ENCODE data around the gene FOXP2.
"Not testable (repeated sequence)": the region's sequence is repeated elsewhere in the genome, so short reads cannot be mapped to it uniquely, and the experiment has no call there.

The FOXP2 gene

DNA sequence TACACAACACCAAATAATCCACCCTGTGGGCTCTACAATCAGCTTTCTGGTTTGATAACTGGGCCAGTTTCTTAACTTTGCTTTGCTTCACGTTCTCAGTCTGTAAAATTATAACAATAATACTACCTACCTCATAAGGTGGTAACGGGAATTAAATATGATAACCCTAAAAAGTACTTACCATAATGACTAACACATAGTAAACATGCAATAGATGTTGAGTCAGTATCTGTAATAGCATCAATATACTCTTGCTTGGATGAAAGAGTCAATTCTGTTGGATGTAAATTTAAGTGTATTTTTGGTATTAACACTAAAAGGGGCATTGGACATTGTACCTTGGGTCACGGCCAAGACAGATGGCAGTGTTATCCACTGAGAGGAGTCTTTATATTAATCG lies 160.5 kb downstream of the FOXP2 start:
- in situ Hi-C loops (cut with MboI; ENCODE audit: low sequenced_read_pairs): no loop called here

DNA sequence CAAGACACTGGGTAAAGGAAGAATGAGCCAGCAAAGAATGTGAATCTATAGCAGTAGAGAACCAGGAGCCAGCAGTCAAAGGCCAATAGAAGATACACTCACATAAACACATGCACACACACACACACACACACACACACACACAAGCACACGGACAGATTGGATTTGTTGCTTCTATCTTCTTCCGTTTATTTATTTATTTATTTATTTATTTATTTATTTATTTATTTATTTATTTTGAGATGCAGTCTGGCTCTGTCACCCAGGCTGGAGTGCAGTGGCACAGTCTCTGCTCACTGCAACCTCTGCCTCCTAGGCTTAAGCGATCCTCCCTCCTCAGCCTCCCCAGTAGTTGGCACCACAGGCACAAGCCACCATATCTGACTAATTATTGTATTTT lies 166.3 kb downstream of the FOXP2 start:
- in situ Hi-C loops (cut with MboI; ENCODE audit: low sequenced_read_pairs): not testable (repeated sequence)

- in situ Hi-C loops (cut with MboI; ENCODE audit: low sequenced_read_pairs): no loop called here
Measured at GRCh38 chr7:114588506-114588905, 173.9 kb downstream of the FOXP2 start.

DNA sequence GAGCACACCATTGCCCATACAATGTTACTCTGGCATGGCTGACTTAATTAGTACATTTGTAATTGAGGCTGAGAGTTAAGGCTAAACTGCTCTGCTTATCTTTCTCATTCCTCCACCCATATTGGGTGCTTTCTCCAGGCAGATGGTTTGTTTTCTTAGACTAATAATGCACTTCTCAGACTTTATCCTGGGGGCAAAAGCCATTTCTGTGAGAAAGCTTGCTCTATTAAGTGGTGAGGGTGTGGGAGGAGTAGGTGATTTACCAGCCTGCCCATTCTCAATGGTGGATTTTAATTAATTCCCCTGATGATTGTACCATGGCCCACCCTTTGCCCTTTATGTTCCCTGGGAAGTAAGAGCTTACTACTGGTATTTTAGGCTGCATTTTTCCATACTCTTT lies 174.8 kb downstream of the FOXP2 start:
- in situ Hi-C loops (cut with MboI; ENCODE audit: low sequenced_read_pairs): no loop called here

- in situ Hi-C loops (cut with MboI; ENCODE audit: low sequenced_read_pairs): no loop called here
Measured at GRCh38 chr7:114590298-114590697, 175.7 kb downstream of the FOXP2 start.

DNA sequence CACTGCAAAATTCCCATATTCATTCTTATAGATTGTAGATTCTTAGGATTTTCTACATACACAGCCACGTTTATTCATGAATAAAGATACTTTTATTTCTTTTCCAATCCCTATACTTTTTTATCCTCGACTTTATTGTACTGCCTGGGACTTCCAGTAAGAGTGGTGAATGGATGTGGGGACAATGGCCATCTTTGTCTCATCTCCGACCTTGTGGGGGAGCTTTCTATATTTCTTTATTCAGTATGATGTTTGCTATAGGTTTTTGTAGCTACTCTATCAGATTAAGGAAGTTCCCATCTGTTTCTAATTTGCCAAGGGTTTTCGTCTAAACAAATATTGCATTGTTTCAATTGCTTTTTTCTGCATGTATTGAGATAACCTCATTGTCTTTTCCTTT lies 184.3 kb downstream of the FOXP2 start:
- in situ Hi-C loops (cut with MboI; ENCODE audit: low sequenced_read_pairs): no loop called here

DNA sequence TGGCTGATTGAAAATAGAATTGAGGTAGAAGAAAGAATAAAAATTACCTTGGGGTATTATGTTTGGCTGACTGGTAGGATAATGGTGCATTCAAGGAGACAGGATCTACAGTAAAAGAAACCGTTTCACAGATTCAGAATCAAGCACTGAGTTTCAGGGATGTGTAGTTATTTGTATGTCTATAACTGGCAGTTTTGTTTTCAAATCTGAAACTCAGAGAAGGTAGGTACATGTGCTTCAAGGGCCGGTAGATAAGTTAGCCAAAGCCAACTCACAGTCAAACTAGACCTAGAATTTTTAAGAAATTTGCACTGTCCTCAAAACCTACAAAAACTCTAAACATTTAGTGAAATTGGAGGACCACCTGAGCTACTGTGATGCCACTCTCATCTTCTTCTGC lies 191.5 kb downstream of the FOXP2 start:
- in situ Hi-C loops (cut with MboI; ENCODE audit: low sequenced_read_pairs): no loop called here

GRCh38 chr7:114608822-114609221 lies 194.2 kb downstream of the FOXP2 start:
- in situ Hi-C loops (cut with MboI; ENCODE audit: low sequenced_read_pairs): not testable (repeated sequence)

DNA sequence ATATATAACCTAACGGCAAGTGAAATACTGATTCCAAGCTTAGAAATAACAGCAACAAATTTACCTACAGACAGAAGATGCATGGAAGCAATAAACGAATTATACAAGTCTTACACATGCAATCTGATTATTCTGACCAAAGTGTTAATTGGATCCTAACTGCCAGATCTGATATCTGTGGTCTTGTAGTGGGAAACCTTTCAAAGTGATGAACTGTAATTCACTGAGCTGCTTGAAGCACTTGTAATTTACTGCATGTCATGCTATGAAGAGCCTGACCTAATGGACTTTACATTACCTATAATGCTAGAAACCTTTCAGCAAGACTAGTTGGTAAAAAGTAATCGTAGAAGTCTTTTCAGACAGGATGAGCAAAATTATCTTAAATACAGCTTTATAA lies 205.6 kb downstream of the FOXP2 start:
- in situ Hi-C loops (cut with MboI; ENCODE audit: low sequenced_read_pairs): no loop called here

DNA sequence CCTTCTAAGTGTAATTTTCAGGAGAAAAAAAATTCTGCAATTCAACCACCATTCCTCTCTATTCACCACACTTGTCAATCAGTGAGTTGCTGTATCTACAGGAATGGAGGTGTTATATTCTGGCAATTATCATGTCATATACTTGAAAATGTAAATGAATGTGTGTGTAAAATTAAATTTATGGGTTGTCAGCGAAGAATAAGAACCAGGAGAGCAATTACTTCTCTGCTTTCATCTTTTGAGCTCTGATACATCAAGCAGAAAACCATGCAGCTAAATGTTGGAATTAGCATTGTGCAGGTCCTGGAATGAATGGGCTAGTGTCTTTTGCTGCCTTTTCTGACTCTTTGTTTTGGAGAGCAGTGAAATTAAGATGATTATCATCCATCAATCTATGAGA lies 207.6 kb downstream of the FOXP2 start:
- in situ Hi-C loops (cut with MboI; ENCODE audit: low sequenced_read_pairs): no loop called here

- in situ Hi-C loops (cut with MboI; ENCODE audit: low sequenced_read_pairs): no loop called here
Measured at GRCh38 chr7:114623146-114623545, 208.5 kb downstream of the FOXP2 start.

- in situ Hi-C loops (cut with MboI; ENCODE audit: low sequenced_read_pairs): no loop called here
Measured at GRCh38 chr7:114627231-114627630, 212.6 kb downstream of the FOXP2 start.

DNA sequence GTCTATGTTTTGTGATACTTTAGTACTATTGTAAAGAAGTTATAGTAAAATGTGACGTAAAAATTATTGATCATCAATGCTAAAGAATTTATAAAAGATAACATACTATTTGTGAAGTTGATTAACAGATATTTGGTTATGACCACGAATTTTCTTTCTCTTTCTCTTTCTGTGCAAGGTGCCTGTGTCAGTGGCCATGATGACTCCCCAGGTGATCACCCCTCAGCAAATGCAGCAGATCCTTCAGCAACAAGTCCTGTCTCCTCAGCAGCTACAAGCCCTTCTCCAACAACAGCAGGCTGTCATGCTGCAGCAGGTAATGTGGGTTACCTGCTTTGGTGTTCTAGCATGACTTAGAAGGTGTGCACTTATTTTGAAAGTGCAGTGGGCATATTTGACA lies 213.7 kb downstream of the FOXP2 start:
- in situ Hi-C loops (cut with MboI; ENCODE audit: low sequenced_read_pairs): no loop called here

DNA sequence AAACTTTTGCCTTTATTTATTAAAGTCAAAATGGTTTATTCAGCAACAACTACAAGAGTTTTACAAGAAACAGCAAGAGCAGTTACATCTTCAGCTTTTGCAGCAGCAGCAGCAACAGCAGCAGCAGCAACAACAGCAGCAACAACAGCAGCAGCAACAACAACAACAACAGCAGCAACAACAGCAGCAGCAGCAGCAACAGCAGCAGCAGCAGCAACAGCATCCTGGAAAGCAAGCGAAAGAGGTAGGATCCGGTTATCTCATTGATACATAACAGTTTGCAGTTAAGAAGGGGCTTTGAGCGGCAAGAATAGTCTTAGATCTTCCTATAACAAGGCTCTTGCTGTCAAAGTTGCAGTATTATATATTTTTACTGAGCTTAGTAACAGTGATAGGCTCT lies 215.1 kb downstream of the FOXP2 start:
- in situ Hi-C loops (cut with MboI; ENCODE audit: low sequenced_read_pairs): no loop called here

DNA sequence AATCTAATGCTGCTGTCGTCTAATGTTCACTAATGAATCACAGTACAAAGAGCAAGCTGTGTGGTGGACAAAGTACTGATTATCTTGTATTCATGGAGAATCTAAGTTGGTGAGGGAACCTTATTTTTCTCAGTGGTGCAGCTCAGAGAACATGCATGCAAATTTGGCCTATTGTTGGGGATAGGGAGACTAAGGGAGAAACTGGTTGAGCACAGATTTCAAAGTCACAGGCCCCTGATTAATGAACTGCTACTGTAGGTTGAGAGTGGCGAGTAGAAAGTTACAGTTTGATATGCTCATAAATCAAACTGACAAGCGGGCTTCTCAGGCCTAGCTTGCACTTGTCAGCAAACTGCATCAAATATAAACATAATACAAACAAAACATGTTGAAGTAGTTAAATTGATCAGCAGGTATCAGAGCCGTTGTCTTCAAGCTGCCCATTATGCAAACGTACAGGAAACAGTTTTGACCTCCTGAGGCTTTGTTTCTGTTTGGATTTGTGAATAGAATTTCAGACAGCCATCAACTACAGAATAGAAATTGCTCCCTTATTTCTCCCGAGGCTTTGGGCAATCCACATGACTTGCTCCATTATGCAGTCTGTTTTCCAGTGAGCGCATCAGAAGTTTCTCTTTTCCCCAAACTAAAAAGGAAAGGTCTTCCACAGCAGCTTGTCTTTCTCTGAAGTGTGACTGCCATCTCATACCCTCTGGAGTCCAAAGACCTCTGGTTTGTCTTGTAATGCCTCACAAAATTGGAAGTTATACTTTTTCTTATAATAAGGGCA lies 215.8 kb downstream of the FOXP2 start:
- in situ Hi-C loops (cut with MboI; ENCODE audit: low sequenced_read_pairs): no loop called here

- in situ Hi-C loops (cut with MboI; ENCODE audit: low sequenced_read_pairs): no loop called here
Measured at GRCh38 chr7:114631249-114631822, 216.7 kb downstream of the FOXP2 start.

DNA sequence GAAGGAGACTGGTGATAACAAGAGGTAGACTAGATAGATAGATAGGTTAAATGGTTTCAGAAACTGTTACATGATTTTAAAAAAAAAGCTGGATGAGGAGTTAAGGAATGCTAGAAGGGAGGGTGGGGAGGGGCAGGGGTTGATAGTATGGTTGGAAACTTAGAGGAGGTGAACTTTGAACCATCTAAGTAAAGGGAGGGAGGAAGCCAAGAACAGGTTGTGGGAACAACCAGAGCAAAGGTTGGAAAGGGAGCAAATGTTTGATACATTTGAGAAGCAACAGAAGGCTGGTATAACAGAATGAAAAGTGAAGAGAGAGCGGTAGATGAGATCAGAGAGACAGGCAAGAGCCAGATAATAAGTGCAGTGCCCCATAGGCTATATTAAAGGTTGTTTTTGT lies 224.8 kb downstream of the FOXP2 start:
- in situ Hi-C loops (cut with MboI; ENCODE audit: low sequenced_read_pairs): no loop called here

- in situ Hi-C loops (cut with MboI; ENCODE audit: low sequenced_read_pairs): no loop called here
Measured at GRCh38 chr7:114644455-114644854, 229.8 kb downstream of the FOXP2 start.

DNA sequence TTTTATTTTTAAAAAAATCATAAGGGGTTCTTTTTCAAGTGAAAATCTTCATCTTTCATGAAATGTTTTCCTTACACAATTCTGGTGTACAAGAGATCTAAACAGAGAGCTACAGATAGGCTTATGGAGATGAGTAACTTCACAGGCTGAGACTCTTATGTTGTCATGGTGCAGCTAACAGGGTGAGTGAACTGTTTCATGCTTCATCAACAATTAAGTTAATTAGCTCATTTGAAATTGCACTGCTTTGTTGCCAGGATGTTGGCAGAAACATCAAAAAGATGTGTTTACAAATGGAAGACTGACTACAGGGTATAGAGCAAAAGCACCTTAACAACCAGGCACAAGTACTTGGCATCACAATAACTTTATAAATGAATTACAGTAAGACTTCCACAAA lies 230.8 kb downstream of the FOXP2 start:
- in situ Hi-C loops (cut with MboI; ENCODE audit: low sequenced_read_pairs): no loop called here

DNA sequence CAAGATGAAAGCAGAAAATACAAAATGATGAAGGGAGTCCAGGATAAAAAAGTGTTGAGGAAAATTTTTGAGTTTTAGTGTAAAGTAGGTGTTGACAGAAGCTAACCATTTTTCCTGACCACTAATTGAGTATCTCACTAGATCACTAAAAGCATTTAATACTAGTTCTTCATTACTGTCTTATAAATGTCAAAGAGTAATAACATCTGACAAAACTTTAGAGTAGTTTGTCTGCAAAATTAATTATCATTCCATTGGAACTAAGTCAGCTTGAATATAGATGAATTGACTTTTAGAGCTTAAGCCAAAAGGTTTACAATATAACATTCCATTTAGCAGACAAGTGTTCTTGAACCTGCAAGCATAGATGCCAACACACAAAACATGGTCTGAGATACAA lies 232.9 kb downstream of the FOXP2 start:
- in situ Hi-C loops (cut with MboI; ENCODE audit: low sequenced_read_pairs): no loop called here

GRCh38 chr7:114648117-114648516 lies 233.5 kb downstream of the FOXP2 start:
- in situ Hi-C loops (cut with MboI; ENCODE audit: low sequenced_read_pairs): no loop called here

- in situ Hi-C loops (cut with MboI; ENCODE audit: low sequenced_read_pairs): no loop called here
Measured at GRCh38 chr7:114648680-114649079, 234.1 kb downstream of the FOXP2 start.

DNA sequence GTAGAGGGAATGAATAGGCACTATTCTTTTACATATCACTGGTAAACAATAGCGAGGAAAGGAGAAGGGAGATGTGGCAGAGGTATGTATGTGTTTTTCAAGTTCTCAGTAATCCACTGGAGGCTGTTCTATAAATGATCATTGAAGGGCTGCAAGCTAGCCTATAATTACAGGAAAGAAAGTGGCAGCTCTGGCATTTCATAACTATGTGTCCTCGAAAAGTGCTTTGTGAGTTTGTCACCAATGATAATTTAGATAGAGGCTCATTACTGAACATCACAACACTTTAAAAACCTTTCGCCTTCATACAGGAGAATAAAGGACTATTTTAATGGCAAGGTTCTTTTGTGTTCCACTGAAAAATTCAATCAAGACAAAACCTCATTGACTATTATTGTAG lies 235.1 kb downstream of the FOXP2 start:
- in situ Hi-C loops (cut with MboI; ENCODE audit: low sequenced_read_pairs): no loop called here
